GM21529 (cell line): ENCODE measurements around the gene WNK3.
"Not testable (repeated sequence)": the region's sequence is repeated elsewhere in the genome, so short reads cannot be mapped to it uniquely, and the experiment has no call there.

Source experiments
- ATAC-seq: cut with Tn5 transposase; IDR thresholded peaks from one replicate; pipeline ENCODE4 v1.9.1; 2021; ENCODE audit not compliant: unreplicated experiment

The WNK3 gene

DNA sequence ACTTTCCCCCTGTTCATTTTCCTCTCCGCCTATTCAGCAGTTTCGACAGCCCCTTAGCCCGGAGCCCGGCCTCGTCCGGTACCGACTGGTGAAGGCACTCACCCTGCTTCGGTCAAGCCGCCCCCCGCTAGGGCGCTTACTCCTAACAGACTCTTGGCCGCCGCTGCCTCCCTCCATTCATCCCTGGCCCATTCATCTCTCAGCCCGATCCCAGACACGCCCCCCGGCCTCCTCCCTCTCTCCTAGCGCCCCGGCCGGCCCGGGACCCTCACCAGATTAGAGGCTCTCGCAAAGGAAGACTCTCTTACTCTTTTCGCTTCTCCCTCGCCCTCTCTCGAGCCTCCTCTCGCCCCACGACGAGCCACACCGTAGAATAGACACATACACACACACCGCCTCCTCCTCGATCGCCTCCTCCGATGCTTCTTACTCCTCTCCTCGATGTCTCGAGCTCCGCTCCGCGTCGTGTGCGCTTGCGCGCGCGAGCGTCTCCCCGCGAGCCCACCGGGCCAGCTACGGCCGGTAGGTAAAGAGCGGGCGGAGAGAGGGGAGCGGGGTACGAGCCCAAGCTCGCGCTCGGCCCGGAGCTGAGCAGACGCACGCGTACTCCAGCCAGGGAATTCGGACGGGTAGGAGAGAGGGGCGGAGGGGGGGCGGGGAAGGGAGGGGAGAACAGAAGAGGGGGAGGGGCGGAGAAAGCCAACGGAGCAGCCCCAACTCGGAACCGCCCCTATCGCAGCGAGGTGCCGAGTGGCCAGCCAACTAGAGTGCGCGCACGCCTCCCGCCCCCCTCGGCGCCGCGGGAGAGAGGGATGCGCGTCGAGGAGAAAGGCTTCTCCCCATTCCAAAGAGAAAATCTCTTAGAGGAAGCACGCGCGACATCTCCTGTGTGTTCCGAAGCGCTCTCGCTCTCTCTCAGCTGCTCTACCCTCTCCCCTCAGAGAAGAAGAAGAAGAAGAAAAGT lies at the start of gene WNK3:
TSS of gene WNK3 (minus strand) at position 633 of the 964 bp plus-strand sequence.
- ATAC-seq: no peak

DNA sequence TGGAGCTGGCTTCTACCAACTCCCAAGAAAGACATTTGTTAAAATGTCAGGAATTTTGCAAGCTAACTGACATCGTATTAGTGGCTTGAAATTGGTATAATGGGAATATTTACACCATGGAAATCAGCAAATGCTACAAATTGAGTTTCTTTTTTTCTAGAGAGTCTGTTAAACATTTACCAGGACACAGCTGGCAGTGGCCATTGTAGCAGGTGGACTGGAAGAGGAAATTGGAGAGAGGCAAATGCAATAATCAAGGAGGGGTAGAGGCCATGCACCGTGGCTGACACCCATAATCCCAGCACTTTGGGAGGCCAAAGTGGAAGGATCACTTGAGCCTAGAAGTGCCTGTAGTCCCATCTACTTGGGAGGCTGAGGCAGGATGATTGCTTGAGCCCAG lies 49.4 kb upstream of the WNK3 start:
- ATAC-seq: no peak

DNA sequence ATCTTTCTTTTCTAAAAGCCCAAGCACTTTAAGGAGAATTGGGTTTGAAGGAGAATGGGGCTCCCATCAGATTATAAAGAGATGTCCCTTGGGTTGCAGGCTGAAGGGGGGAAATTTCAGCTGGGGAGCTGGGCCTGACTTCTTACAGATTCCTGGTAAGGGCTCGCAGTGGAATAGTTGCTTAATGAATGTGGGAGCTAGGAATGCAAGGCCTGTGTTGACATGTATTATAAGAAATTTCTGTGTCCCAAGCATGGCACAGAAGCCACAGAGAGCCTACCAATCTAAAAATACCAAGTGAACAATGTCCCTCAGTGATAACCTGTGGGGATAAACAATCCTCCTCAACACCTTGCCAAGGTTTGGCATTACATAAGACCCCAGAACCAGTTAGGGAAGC lies 39.3 kb upstream of the WNK3 start:
- ATAC-seq: no peak

DNA sequence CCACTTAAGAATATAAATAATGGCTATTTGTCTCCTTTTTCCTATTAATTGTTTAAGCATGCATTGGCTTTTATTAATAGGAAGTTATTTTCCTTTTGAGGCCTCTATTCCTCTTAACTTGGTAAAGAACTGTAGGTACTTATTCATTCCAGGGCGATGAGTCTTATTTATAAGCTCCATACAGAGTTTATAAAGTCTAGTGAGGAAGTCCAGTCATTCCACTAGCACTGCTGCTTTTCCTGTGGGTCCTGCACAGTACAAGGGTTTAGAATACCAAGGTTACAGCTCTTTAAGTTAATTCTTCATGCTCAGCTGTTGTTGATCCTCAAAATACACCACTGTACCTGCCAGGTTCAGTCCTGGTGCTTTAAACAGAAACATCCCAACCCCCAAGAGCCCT lies 28.5 kb upstream of the WNK3 start:
- ATAC-seq: no peak

DNA sequence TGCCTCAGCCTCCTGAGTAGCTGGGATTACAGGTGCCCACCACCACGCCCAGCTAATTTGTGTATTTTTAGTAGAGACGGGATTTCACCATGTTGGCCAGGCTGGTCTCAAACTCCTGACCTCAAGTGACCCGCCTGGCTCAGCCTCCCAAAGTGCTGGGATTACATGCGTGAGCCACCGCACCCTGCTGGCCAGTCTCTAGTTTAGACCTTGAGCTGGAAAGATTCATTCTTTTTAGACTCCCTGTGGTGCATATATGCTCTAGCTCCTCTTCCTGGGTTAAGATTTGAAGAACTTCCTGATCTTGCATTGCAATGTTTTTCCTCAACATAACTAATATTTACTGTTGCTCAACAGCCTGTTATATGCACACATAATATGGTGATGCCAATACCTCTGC lies 26.8 kb upstream of the WNK3 start:
- not testable (repeated sequence) for ATAC-seq

DNA sequence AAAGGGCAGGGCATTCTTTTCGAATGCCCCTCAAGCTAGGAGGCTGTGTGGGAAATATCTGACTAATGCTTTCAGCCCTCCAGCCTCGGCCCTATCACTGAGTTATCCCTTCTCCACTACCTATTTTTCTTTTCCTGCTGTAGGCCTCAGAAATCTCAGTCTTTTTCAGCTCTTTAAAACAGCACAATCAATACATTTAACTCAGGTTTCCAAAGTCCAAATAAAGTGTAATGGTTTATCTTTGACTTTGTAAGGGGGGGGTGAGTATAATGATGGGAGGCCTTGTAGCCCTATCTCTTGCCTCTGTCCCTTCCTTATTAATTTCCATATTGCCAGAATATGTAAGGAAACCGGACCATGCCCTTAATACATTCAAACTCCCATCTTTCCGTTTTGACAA lies 1.6 kb upstream of the WNK3 start:
- no peak for ATAC-seq

DNA sequence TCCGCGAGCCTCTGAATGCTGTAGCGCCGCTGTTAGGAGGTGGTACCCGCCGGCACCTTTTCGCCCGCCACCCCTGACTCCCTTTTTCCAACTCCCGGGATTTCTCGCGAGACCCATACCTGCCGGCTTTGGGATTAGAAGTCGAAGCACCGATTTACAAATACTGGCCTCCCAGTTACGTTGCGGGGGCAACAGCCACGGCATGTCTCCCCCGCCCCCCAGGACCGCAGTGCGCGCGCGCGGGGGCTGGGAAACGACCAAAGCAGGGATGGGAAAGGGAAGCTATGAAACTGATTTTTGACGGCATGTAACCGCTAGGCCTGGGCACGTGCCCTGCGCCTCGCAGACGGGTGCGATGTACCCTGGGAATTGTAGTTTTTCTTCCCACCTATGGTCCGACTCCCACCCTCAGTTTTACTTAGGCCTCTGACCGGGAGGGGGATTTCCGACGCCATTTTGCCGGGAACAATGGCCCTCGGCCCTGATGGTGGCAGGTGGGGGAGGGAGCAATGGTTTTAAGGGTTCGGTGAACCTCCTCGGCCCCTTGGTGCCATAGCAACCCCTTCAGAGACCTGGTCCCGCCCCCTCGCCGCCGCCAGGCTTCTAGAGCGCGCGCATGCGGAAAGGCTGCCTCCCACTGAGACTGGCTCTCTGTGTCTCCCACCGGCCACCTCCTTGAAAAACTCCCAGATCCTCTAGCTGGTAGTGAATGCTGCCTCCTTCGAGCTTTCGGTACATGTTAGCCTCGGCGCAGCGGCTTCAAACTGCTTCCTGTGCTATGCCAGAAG lies 772 bp upstream of the WNK3 start:
- ATAC-seq: no peak

DNA sequence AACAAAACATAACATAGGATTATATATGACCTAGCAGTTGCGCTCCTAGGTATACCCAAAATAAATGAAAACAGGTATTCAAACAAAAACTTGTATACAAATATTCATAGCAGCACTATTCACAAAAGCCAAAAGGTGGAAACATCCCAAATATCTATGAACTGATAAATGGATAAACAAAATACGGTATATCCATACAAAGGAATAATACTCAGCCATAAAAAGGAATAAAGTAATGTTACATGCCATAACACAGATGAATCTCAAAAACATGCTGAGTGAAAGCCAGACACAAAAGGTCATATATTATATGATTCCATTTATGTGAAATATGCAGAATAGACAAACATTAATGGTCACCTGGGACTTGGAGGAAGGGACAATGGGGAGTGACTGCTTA lies 5.2 kb downstream of the WNK3 start:
- no peak for ATAC-seq

DNA sequence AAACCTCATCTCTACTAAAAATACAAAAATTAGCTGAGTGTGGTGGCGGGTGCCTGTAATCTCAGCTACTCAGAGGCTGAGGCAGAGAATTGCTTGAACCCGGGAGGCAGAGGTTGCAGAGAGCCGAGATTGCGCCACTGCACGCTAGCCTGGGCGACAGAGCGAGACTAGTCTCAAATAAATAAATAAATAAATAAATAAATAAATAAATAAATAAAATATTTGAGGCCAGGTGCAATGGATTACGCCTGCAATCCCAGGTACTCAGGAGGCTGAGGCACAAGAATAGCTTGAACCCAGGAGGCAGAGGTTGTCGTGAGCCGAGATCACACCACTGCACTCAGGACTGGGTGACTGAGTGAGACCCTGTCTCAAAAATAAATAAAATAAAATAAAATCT lies 20.5 kb downstream of the WNK3 start:
- ATAC-seq: not testable (repeated sequence)

DNA sequence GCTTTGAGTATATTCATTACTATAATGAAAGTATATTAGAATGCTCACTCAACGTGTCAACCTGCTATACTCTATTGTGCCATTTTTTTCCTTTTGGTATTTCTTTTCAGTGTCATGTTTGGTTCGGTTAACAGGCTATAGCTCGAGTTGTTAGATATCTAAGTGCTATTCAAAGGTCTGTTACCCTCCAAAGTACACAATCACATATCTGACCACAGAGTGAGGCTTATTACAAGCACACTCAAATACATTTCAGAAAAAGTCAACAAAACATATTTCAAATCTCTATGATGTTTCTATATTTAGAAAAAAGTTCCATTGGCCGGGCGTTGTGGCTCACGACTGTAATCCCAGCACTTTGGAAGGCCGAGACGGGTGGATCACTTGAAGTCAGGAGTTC lies 32.8 kb downstream of the WNK3 start:
- no peak for ATAC-seq

DNA sequence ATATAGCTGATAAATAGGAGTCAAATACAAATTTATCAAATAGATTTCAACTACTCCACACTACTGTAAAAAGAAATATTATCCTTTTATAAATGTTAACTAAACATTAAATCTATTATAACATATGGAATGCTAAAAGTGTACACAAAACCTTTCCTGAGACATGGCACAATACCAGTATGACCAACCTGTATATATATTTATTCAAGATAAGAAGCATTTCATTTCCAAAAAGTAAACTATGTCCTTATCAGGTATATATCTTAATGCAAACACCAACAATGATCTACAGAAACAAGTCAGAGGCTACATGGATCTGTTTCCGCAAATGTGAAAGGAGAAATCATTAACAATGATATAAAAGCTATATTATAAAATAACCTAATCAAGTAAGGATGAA lies 37.8 kb downstream of the WNK3 start:
- ATAC-seq: no peak

DNA sequence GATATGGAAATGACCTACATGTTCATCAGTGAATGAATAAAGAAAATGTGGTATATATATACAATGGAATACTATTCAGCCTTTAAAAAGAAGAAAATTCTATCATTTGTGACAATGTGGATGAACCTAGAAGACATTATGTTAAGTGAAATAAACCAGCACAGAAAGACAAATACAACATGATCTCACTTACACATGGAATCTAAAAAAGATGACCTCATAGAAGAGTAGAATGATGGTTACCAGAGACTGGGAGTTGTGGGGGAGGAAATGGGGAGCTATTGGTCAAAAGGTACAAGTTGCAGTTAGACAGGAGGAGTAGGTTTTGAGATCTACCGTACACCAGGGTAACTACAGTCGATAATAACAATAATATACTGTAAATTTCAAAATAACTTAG lies 51.5 kb downstream of the WNK3 start:
- no peak for ATAC-seq

DNA sequence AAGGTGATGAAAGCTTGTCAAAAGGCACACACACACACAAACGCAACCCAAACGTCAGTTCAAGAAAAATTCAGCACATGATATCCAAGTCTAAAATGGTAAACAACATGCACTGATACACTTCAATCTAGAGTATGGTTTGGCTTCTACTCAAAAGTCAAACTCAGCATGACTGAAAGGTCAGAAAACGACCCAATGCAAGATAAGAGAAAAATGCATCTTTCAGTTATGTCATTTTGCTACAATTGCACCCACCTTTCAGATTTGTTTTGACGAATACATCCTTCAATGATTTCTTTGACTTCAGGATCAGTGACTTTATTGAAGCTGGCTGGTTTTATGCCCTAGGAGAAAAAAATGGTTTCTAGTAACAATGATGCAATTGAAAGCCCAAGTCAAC lies 56.3 kb downstream of the WNK3 start:
- no peak for ATAC-seq

DNA sequence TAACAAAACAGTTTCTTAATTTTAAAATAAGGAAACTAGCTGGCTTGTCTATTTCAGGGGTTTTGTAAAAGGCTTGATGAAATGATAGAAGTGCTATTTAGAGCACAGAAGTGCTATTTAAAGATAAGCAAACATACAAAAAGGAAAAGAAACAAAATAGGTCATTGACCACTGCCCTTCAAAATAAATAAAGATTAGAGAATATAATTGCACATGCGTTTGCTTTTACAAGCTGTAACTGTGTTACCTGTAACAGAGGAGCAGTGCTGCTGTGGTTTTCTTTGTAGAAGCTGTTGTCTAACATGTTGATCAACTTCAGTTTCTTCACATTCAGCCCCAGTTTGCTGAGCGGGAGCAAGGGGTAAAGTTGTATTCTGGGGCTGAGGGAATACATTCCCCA lies 63.5 kb downstream of the WNK3 start:
- ATAC-seq: no peak

DNA sequence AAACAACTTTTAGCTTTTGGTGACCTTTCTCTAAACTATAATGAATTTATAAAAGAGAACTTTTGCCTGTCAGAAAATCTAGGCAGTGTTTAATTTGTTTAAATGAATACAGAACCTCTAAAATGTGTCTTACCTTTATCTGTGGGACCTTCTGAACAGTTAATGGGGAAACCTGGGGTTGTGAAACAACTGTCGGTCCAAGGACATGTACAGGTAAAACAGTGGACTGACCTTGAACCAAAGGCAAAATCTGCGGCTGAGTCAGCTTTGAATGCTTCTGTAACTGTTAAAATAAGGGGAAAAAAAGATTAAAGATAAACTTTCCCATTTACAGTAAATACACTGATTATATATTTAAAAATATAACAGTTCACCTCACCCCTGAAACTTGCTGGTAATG lies 65.1 kb downstream of the WNK3 start:
- no peak for ATAC-seq

DNA sequence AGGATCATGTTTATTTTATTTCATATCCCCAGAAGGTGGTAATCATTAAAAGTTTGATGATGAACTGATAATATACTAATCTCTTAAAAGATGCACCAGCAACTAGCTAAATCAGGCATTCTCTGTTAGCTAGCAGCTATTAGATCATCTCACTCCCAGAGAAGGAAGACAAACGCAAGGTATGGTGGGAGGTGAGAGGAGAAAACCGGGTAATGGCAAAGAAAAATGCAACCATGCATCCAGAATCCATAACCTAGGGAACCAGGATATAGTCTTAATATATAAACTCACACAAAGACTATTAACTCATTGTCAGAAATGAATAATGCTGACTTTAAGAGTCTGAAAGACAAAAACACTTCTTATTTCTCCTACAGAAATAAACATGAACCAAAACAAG lies 66.1 kb downstream of the WNK3 start:
- ATAC-seq: no peak

DNA sequence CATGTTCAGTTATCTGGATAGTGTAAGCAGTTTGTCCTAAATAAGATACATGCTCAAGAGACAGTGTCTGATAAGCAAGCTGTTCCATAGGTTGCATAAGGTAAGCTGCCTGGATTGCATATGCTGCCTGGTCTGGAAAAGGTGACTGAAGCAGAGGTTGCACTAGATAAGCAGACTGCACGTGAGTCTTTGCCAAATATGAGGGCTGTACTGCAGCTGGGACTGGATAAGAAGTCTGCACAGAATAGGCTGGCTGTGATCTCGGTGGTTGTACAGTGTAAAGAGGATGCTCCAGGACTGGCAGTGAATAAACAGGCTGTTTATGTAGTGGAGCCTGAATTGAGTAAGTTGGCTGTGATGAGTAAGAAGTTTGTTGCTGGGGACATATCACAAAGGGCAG lies 68.9 kb downstream of the WNK3 start:
- ATAC-seq: no peak

DNA sequence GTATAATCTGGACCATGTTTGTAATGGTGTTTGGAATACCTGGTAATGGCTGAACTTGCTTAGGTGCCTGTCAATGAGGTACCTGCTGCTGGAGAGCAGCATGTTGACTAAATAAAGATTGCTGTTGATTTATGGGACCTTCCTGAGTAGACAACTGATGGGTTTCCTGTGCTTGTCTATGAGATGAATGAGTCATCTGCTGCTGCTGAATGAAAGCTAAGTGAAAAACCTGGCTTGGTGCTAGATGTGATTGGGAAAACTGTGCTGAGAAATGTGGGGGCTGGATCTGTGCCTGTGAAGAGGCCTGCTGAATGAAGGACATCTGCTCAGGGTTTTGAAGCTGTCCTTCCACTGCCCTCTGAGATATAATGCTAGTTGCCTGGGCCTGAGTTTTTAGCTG lies 69.6 kb downstream of the WNK3 start:
- ATAC-seq: no peak

DNA sequence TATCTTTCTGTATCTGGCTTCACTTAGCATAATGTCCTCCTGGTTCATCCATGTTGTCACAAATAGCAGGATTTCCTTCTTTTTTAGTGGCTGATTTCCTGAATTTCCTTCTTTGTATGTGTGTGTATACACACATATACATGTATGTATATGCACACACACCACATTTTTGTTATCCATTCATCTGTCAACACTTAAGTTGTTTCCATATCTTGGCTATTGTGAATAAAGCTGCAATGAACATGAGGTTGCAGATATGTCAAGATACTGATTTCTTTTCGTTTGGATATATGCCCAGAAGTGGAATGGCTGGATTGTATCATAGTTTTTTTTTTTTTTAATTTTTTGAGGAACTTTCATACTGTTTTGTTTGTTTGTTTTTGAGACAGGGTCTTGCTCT lies 76.2 kb downstream of the WNK3 start:
- ATAC-seq: no peak

DNA sequence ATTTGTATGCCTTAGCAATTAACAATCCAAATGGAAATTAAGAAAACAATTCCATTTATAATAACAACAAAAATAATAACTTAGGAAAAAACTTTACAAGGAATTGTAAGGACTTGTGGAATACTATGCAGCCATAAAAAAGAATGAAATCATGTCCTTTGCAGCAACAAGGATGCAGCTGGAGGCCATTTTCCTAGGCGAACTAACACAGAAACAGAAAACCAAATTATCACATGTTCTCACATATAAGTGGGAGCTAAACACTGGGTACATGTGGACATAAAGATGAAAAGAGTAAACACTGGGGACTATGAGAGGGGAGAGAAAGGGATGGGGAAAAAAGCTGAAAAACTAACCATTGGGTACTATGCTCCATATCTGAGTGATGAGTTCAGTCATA lies 77.4 kb downstream of the WNK3 start:
- no peak for ATAC-seq

DNA sequence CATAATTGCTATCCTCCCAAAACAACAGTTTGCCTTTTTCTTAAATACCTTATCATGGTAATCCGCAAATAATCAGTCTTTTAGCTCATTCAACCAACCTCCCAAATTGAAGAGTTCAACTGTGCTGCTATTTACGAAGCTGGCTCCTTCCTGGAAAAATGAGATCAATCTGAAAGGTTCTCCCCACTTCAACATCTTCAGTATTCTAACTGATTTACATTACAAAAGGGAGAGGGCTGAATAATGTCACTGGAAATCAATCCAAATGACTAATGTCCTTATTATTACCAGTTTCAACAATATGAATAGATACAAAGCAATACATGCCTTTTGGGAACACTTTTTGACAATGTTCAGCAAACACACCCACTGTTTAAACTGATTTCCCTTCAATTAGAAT lies 86.2 kb downstream of the WNK3 start:
- ATAC-seq: no peak

DNA sequence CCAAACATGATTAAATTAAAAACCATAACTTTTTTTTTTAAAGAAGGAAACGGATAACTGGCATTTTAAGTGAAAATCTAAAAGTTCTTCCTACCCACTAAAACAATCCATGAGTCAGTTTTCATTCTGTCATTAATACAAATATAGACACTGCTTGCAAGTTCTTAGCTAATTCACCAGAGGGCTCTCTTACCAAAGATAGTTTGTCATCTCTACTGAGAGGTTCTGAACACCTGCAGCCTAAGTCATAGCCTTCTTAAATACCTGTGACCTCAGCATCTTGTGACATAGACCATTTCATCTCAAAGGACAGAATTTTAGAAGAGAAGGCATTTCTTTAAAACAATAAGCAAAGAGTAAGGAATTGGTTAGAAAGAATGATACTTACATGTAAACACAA lies 109.5 kb downstream of the WNK3 start:
- no peak for ATAC-seq
